GM19351 (cell line): ENCODE measurements around the gene CEMIP2.
"Not testable (repeated sequence)": the region's sequence is repeated elsewhere in the genome, so short reads cannot be mapped to it uniquely, and the experiment has no call there.

ENCODE experiments used
- ATAC-seq: cut with Tn5 transposase; IDR thresholded peaks from one replicate; pipeline ENCODE4 v1.9.1; 2021; ENCODE audit warnings: mild to moderate bottlenecking, moderate library complexity; ENCODE audit not compliant: unreplicated experiment

CEMIP2 gene

GRCh38 chr9:71681708-71682272 lies 86.5 kb downstream of the CEMIP2 start:
- no peak for ATAC-seq

- ATAC-seq: peak; percentile 53
These were observed 87.1 kb downstream of the CEMIP2 start for GRCh38 chr9:71681104-71681707.

DNA sequence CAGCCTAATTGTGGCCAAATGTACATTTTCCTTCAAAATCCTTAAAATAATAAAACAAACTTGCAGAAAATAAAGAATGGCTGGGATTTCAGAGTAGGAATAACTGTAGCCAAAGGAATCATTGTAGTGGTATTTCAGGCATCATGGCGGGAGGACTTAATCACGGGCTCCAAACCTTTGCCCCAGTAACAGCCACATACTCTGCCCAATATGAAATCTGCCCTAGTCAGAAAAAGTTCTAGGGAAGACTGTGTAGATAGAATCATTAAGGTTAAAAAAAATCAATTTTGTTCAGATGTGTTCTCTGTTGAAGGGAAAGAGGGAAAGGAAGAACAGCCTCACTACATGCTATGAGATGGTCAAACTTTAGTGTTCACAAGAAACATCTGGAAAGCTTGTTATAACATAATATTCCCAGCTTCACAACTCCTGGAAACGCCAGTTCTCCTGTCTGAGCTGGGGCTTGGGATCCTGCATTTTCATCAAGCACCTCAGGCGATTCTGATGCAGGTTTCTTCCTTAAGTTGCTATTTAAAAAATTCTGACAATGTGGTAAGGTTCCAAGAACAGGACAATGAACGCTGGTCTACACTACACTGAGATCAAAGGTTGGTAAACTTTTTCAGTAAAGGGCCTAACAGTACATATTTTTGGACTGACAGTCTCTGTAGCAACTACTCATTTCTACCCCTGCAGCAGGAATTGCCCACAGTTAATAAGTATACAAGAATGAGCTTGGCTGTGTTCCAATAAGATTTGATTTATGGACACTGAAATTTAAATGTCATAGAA lies 87.9 kb downstream of the CEMIP2 start:
- no peak for ATAC-seq

GRCh38 chr9:71678999-71679398 lies 89.3 kb downstream of the CEMIP2 start:
- ATAC-seq: no peak

- no peak for ATAC-seq
These were observed 91.1 kb downstream of the CEMIP2 start for GRCh38 chr9:71677209-71677608.

DNA sequence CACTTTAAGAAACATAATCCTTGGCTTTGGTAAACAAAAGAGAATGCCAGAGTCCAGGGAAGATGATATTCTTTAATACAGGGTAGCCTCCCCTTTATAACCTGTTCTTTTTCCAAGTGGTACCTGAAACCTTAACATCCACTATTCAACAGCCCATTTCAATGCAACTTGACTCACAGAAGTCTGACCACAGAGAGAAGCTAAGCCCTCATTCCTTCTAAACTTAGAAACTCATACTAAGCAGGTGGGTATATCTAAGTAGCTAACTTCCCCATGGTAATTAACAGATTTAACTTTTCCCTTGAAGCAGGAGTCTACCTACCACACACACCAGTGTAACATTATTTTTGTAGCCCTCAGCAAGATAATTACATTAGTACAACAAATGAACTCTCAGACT lies 91.9 kb downstream of the CEMIP2 start:
- peak; percentile 41 for ATAC-seq

GRCh38 chr9:71675857-71676165 lies 92.5 kb downstream of the CEMIP2 start:
- ATAC-seq: no peak

GRCh38 chr9:71675105-71675856 lies 93.0 kb downstream of the CEMIP2 start:
- ATAC-seq: no peak

DNA sequence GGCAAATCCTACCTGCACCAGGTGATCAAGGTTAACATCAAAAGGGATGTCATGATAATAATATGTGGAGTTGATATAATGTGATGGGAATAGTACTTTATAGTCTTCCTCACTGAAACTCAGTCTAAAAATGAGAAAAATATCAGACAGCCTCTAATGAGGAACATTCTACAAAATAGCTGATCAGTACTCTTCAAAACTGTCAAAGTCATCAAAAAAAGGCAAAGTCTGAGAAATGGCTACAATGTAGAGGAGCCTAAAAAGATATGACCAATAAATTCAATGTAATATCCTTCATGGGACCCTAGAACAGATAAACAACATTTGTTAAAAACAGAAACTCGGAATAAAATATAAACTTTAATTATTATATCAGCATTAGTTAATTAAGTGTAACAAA lies 95.7 kb downstream of the CEMIP2 start:
- no peak for ATAC-seq

DNA sequence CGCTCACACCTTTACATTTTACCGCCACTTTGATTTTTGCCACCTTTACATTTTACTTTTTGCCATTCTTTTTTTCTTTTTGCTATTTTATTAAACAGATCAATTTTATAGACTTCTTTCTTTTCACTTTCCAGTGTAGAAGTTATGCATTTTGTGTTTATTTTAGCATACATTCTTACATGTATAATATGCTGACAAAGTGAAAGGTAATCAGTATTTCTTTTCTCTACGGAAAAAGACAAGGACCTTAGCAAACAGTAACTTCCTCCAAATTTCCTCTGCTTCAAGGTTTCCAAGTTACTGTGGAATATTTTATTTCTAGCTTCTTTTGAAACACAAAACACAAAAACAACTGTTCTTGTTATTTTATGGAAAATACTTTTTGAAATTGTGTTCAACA lies 97.0 kb downstream of the CEMIP2 start:
- no peak for ATAC-seq

DNA sequence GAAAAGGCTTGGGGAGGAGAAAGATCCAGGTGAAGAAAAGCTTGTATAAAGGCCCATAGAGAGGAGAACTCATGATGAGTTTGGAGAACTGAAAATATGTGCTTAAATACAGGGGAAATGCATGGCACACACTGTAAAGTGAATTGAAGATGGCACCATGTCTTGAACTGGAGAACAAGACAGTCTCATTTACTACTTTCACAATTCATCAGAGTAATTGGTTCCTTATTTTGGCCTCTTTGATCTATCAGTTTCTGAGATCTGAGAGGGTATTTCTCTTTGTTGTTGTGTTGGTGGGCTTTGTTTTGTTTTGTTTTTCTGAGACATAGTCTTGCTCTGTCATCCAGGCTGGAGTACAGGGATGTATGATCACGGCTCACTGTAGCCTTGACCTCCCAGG lies 98.2 kb downstream of the CEMIP2 start:
- ATAC-seq: peak; percentile 58

DNA sequence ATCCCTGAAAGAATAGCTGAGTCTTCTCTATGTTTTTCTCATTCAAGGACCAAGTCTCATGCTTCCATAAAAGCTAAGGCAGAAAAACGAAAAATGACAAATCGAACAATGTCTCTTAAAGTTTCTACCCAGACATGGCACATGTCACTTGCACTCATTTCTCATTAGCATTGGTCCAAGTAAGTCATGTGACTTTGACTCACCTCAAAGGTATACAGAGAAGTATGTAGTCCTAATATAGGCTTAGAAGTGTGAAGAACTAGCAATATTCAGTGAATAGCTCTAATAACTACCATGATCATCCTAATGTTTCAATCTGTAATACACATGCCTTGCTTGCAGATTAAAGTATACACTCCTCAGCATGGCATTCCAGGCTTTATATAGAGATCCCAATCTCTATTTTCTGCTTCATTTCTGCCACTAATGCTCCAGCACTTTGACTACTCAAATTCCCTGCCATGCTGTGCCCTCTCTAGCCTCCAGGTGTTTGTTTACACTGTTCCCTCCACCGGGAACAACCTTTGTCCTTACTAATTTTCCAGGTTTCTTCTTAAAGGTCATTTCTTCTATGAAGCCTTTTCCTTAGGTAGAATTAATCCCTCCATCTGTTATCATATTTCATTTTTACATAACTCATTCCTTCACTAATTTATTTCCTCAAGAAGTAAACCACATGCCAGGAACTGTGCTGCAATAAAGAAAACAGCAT lies 98.9 kb downstream of the CEMIP2 start:
- no peak for ATAC-seq

DNA sequence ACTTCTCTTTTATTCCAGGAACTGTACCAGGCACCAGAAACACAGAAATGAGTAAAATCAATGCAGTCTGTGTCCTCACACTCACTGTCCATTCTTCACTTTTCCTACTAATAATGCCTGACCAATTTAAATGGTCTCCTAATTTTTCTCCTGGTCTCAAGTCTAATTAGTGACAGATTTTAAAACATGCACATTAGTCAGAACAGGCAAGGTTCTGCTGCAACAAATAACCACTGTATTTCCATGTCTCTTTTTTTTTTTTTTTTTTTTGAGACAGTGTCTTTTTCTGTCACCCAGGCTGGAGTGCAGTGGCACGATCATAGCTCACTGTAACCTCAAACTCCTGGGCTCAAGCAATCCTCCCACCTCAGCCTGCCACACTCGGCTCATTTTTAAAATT lies 99.6 kb downstream of the CEMIP2 start:
- ATAC-seq: no peak

DNA sequence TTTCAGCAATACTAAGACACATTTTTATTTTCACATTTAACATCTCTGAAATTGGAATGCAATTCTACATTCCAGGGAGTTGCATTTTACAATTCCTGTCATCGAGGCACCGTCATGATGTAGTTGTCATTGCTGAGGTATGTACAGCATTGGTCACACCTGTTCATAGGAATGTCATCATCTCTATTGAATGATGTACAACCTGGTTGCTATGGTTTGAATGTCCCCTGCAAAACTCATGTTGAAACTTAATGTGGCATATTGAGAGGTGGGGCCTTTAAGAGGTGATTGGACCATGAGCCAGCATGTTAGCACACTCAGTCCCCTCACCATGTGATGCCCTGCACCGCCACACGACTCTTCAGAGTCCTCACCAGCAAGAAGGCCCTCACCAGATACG lies 103.1 kb downstream of the CEMIP2 start:
- ATAC-seq: no peak

- no peak for ATAC-seq
These were observed 103.7 kb downstream of the CEMIP2 start for GRCh38 chr9:71664566-71664965.

DNA sequence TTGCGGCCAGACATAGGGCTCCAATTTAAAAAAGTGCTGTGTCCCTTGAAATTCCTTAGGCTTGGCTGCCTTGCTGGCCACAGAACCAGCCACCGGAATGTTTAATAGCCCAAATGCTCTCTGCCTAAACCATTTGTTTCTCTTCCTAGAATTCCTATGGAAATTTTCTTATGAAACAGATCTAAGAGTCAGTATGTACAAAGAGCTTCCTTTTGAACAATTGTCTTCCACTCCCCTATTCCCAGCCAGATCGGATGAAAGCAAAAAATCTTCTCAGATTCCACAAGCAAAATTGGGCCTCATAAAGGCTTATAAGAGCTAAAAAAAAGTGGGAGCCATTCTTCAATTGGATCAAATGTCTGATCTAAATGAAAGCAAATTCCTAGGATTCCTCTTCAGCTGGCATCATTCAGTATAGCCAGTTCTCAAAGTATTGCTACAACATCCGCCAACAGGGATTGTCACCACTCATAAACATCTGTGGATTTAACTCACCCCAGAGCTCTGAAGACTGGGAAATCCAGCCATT lies 104.3 kb downstream of the CEMIP2 start:
- no peak for ATAC-seq

- no peak for ATAC-seq
These were observed 105.1 kb downstream of the CEMIP2 start for GRCh38 chr9:71663216-71663615.

- ATAC-seq: no peak
These were observed 106.2 kb downstream of the CEMIP2 start for GRCh38 chr9:71662082-71662481.

- not testable (repeated sequence) for ATAC-seq
These were observed 111.0 kb downstream of the CEMIP2 start for GRCh38 chr9:71657276-71657675.

GRCh38 chr9:71656496-71656895 lies 111.8 kb downstream of the CEMIP2 start:
- no peak for ATAC-seq

- no peak for ATAC-seq
These were observed 112.5 kb downstream of the CEMIP2 start for GRCh38 chr9:71655778-71656177.
